RPMI7951 (cell line): ENCODE measurements around the gene CCDC51. TPM values are rescaled to one million over a fixed set of nuclear protein-coding genes. Genes with fewer than 3 reads are reported as not detected.
"Not testable (repeated sequence)": the region's sequence is repeated elsewhere in the genome, so short reads cannot be mapped to it uniquely, and the experiment has no call there.

Source experiments
- DNase-seq: peaks from one replicate; pipeline ENCODE4 v3.0.0-alpha.2; 2012; ENCODE audit warnings: low read depth
- total RNA-seq: library from RNA; depleted of rRNA; stranded (reverse); fragments of >200 nt; shearing (Covaris generic); gene quantifications from 2 replicates; pipeline ENCODE4 v1.2.3, GENCODE V29; 2014

The CCDC51 gene
- total RNA-seq, 1 experiment from 2014 or later, result 21.6 TPM

DNA sequence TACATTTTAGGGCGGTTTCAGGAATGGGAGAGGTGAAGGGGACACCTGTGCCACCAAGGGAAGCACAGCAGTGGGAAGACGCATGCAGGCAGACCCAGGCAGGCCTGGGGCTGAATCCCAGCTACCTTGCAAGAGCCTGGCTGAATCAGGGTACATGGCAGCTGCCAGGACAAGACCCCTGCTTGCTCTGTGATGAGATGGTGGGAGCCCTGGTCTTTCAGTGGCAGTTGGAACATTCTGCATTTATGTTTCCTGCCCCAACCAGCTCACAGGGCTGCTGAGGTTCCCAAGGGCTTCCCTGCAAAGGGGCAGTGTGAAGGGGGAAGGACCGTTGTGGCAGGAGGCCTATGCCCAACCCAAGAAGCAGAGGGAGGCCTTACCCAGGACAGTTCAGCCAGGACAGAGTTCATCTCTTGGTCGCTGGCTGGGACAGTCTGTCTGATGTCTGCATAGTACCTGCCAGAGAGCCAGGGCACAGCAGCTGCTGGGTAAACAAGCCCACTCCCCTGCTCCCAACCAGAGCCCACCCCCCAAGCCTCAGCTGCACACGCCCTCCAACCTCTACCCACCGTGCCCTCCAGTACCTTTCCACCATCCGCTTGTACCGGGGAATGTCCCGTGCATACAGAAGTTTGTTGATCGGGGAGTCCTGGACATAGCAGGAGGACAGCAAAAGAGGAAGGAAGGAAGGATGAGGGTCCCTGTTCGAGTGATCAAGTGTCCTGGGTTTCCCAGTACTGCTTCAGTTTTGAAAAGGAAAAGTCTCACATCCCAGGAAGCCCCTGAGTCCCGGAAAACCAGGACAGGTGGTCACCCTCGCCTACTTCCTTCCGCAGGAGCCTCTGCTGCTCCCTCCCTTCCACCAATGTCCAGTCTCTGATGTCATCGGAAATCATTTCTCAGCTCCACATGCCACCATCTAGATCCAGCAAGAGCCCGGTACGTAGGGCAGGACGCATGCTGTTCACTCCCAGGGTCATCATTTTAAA is 33.2 kb downstream of the CCDC51 start:
- no peak for DNase-seq

DNA sequence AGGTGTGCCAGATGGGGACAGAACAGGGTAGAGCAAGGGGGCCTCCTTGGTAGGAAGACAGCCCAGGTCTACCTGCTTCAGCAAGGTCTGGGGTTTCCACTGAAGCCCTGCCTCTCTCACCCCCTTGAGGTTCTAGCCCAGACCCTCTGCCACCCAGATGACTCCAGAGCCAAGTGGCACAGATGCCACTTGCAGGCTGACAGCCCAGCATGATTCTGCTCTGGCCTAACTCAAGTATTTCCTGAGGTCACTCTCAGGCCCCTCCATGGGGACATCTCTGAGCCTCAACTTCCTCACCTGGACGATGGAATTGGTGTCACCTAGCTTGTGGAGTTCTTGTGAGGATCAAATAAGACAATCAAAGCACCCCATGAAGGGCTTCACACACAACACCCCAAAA is 33.9 kb downstream of the CCDC51 start:
- no peak for DNase-seq

- no peak for DNase-seq
These were observed 34.5 kb downstream of the CCDC51 start for GRCh38 chr3:48405343-48405881.

DNA sequence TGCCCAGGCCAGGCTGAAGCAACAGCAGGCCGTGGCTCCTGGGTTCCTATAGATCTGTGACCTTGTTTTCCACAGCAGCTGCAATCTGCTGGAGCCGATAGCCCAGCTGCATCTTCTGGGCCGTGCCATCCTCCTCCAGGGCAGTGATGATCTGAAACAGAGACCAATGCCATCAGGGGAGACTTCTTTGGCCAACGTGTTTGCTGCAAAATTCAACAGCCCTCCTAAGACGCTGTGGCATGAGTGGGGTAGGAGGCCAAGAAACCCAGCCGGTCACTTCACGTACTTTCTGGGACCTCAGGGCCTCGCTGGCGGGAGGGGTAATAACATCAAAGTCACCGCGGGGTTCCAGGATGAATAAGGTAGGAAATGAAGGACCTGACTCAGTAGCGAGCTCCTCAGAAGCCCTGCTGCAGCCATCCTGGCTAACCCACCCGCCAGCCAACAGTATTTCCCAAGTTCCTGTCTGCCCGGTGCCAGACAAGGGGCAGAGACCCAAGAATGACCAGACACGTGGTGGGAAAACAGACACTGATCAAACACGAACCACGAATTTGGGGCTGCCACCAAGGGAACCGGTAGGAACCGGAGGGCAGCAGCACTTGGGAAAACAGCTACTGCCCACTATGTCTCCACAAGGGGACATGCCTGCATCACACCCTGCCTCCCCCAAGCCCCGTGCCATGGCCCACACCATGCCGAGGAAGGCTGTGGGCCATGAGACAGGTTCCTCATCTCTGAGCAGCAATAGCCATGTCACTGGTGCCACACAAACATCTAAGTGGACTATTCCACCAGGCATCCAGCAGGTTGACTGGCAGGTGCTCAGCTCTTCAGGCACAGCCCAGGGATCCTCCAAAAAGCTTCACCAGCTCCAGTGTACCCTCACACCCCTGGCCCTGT is 35.2 kb downstream of the CCDC51 start:
- DNase-seq, result no peak

- no peak for DNase-seq
These were observed 36.1 kb downstream of the CCDC51 start for GRCh38 chr3:48403533-48404439.

- no peak for DNase-seq
These were observed 37.0 kb downstream of the CCDC51 start for GRCh38 chr3:48402907-48403306.

GRCh38 chr3:48402281-48402732 is 37.6 kb downstream of the CCDC51 start:
- peak; percentile 88 for DNase-seq

DNA sequence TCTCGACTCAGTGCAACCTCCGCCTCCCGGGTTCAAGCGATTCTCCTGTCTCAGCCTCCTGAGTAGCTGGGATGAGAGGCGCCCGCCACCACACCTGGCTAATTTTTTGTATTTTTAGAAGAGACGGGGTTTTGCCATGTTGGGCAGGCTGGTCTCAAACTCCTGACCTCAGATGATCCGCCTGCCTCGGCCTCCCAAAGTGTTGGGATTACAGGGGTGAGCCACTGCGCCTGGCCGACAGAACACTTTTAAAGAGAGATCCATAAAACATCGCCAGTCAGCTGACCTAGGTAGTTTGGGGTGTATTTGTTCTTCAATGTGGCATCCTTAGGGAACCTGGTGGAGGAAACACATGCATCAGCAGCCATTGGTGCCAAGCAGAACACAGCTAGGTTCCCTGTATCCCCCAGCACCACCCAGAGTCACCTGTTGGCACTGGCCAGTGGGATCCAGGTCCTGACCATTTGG is 38.5 kb downstream of the CCDC51 start:
- not testable (repeated sequence) for DNase-seq

DNA sequence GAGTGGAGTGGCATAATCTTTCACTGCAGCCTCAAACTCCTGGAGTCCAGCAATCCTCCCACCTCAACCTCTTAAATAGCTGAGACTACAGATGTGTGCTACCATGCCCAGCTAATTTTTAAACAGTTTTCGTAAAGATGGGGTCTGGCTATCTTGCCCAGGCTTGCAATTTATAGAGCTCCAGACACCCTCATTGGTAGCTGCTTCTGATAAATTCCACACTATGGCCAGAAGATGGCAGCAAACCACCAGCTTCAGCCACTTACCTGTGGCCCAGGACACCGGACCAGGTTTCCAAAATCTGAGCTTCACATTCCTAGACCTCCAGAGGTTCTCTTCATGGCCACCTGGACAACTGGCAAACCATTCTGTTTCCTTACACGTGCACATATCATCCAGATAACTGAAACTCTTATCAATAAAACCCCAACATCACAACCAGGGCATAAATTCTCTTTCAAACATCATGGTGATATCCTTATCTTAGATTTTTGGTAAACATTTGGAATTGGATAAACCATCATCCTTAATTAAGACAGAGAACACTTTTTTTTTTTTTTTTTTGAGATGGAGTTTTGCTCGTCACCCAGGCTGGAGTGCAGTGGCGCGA is 39.0 kb downstream of the CCDC51 start:
- DNase-seq, result peak; percentile 48

DNA sequence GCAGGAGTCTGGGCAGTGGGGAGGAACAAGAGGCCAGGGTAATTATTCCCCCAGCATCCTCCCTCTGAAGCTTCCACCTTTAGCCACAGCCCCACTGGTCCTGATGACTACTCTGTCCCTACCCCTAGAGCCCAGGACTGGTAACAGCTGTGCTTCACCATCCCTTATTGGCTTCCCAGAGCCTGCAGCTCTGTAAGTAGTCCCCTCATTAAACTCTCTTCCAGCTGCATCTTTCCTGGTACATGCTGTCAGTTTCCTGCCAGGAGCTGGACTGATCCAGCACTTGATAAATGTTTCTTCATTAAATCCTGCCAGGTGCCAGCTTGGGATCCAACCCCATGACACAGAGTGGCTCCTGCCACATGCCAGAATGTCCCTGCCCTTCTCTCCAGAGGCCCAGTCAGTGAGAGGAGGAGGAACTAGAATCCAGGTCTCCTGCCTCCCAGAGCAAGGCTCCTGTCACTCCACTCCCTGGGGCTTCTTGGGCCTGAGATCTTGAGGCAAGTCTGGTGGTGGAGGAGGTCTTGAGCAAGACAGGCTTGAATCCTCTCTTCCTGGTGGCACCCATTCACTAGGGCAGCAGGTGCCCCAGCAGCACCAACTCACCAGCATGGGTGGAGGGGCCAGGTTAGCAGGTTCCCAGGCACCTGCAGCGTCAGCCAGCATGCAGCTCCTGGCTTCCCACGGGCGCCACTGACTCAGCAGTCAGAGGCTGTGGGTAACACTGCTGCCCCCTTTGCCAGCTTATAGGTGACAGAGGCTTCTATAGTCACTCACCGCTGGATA is 40.3 kb downstream of the CCDC51 start:
- no peak for DNase-seq

DNA sequence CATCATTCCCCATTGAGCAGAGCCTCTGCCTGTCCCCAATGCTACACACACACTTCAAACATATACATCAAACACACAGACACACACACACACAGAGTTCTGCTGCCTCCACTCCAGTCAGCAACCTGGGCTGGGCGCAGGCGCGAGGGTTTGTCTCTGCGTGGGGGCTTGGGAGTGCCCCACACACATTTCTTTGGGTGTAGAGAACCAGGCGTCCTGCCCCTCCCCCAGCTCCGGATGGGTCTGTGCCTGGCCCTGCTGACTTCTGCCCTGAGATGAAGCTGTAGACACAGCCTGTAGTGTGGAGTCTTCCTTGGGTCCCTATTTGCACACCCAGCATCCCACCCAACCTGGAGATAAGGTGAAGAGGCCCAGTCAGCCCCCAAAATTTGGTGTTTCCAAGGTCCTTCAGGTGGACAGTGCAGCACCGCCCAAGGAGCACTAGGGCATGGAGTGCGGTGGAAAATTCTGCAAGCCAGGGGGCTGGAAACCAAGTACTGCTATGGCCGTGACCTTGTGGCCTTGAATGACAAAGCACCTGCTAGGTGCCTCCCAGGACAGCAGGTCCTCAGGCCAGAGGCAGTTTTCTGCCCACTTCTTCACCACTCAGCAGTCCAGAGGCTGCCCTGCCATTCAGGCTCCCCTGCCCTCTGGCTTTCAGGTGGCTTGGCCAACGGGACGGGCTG is 41.1 kb downstream of the CCDC51 start:
- DNase-seq, result no peak

DNA sequence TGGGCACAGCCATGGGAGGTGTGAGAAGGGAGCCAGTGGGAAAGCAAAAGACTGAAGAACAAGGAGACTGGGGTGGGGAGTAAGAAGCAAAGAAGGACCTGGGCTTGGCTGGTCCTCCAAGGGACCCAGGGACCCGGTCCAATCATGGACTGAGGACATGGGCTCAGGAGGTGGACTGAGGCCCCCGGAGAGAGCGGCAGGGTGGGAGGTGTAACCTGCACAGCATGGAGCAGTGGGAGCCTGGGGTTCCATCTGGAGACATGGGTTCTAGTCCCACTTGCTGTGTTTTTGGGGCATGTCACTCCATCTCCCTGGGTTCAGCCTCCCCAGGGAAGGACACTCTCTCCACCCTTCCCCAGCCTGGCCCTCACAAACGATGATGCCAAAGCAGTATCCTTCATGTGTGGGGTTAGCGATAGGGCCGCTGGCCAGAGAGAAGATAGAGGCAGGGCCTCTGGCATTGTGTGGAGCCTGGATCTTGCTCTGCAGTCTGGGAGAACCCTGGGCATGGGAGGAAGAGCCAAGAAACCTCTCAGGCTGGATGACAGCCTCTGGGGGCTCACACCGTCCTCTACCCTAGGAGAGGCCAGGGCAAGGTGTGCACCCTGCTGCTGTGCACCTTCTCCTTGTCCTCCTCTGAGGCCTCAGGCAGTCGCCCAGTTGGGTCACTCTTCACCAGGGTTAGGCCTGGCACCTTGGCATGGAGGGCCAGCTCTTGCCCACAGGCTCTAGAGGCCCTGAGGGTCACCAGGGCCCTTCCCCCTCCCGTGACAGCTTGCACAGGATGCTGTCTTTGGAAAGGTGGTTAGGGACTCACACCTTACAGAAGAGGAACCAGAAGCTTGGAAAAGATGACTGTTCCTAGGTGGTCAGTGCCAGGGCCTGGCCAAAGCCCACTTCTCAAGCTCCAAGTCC is 41.9 kb downstream of the CCDC51 start:
- DNase-seq, result no peak

- DNase-seq, result no peak
These were observed 44.2 kb downstream of the CCDC51 start for GRCh38 chr3:48395714-48396113.

DNA sequence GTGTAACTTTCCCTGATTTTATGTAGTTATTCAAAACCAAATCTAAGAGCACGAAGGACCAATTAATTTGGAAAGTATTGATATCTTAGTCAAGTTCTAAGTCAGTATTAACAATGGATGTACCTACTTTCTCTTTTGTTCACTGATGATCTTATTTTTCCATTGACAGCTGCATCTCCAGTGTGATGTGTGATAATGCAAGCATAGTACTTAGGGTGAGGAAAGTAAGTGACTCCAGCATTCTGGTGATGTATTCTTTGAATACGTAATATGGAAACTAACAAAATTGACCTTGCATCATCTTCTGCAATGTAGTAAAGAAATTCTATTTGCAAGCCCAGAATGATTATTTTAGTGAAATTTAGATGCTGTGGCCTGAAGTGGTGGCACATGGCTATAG is 45.5 kb downstream of the CCDC51 start:
- DNase-seq, result no peak

DNA sequence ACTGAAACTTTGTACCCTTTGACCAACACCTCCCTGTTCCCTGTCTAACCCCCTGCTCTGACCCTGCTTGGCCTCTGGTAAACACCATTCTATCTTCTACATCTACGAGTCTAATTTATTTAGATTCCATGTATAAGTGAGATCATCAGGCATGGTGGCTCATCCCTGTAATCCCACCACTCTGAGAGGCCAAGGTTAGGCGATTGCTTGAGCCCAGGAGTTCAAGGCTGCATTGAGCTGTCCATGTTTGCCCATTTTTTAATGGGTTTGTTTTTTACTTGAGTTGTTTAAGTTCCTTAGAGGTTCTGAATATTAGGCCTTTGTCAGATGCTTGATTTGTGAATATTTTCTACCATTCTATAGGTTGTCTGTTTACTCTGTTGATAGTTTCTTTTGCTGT is 51.0 kb downstream of the CCDC51 start:
- DNase-seq, result no peak

DNA sequence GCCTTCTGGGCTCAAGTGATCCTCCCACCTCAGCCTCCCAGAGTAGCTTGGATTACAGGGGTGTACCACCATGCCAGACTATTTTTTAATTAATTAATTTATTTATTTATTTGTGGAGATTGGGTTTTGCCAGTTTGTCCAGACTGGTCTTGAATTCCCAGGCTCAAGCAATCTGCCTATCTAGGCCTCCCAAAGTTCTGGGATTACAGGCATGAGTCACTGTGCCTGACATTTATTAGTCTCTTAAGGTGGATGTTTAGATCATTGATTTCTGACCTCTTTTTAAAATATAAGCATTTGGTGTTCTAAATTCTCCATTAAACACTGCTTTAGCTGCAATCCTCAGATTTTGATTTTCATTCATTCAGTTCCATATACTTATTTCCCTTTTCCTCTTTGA is 52.3 kb downstream of the CCDC51 start:
- DNase-seq, result no peak
